ENCODE results near the gene SAMD10.

The SAMD10 gene

GRCh38 chr20:63924241-63924640, 55.2 kb downstream of the SAMD10 start:
- TF ChIP-seq CEBPB (IDR thresholded peaks at IDR 0.05) (no peak), TAF1 (IDR thresholded peaks at IDR 0.05; ENCODE audit: low read depth) (no peak), TCF12 (IDR thresholded peaks at IDR 0.05; ENCODE audit: low read depth) (no peak), YY1 (IDR thresholded peaks at IDR 0.05; ENCODE audit: low read depth) (no peak), FOXM1 (IDR thresholded peaks at IDR 0.05; ENCODE audit: borderline replicate concordance, low read depth) (no peak), EGR1 (IDR thresholded peaks at IDR 0.05) (no peak), RAD21 (IDR thresholded peaks at IDR 0.05; ENCODE audit: low read depth) (no peak), CREB1 (IDR thresholded peaks at IDR 0.05; ENCODE audit: low read depth) (no peak)
- TF ChIP-seq, protein P1, sequence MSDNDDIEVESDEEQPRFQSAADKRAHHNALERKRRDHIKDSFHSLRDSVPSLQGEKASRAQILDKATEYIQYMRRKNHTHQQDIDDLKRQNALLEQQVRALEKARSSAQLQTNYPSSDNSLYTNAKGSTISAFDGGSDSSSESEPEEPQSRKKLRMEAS (IDR thresholded peaks at IDR 0.05) = no peak
- TF ChIP-seq, protein P2, sequence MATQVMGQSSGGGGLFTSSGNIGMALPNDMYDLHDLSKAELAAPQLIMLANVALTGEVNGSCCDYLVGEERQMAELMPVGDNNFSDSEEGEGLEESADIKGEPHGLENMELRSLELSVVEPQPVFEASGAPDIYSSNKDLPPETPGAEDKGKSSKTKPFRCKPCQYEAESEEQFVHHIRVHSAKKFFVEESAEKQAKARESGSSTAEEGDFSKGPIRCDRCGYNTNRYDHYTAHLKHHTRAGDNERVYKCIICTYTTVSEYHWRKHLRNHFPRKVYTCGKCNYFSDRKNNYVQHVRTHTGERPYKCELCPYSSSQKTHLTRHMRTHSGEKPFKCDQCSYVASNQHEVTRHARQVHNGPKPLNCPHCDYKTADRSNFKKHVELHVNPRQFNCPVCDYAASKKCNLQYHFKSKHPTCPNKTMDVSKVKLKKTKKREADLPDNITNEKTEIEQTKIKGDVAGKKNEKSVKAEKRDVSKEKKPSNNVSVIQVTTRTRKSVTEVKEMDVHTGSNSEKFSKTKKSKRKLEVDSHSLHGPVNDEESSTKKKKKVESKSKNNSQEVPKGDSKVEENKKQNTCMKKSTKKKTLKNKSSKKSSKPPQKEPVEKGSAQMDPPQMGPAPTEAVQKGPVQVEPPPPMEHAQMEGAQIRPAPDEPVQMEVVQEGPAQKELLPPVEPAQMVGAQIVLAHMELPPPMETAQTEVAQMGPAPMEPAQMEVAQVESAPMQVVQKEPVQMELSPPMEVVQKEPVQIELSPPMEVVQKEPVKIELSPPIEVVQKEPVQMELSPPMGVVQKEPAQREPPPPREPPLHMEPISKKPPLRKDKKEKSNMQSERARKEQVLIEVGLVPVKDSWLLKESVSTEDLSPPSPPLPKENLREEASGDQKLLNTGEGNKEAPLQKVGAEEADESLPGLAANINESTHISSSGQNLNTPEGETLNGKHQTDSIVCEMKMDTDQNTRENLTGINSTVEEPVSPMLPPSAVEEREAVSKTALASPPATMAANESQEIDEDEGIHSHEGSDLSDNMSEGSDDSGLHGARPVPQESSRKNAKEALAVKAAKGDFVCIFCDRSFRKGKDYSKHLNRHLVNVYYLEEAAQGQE (IDR thresholded peaks at IDR 0.05; ENCODE audit: low read depth) = no peak
- TF ChIP-seq, protein P3, sequence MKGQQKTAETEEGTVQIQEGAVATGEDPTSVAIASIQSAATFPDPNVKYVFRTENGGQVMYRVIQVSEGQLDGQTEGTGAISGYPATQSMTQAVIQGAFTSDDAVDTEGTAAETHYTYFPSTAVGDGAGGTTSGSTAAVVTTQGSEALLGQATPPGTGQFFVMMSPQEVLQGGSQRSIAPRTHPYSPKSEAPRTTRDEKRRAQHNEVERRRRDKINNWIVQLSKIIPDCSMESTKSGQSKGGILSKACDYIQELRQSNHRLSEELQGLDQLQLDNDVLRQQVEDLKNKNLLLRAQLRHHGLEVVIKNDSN (IDR thresholded peaks at IDR 0.05) = no peak

All from Ishikawa (cell line).